Subcutaneous abdominal adipose tissue (tissue), 5 donors: ENCODE measurements around the gene RAB3C.

Source experiments
- H3K27ac ChIP-seq: one replicate; pipeline ENCODE4 v1.7.0; 2013; ENCODE audit warnings: low read depth, mild to moderate bottlenecking, inconsistent platforms, low read length, moderate library complexity
- H3K27me3 ChIP-seq, 5 donors: one replicate each; pipeline ENCODE4 v1.7.0; 2013; ENCODE audit warnings: low read length in 5 of 5, inconsistent platforms in 1 of 5; ENCODE audit not compliant: control insufficient read depth in 5 of 5, insufficient read depth in 4 of 5
- H3K36me3 ChIP-seq, 5 donors: one replicate each; pipeline ENCODE4 v1.7.0; 2013; ENCODE audit warnings: low read length in 5 of 5; ENCODE audit not compliant: control insufficient read depth in 5 of 5, insufficient read depth in 5 of 5
- H3K4me1 ChIP-seq, 5 donors: one replicate each; pipeline ENCODE4 v1.7.0; 2013; ENCODE audit warnings: low read length in 5 of 5, mild to moderate bottlenecking in 3 of 5, moderate library complexity in 1 of 5; ENCODE audit not compliant: control insufficient read depth in 5 of 5, insufficient read depth in 5 of 5
- H3K4me3 ChIP-seq, 5 donors: one replicate each; pipeline ENCODE4 v1.7.0; 2013; ENCODE audit warnings: low read length in 5 of 5, low read depth in 1 of 5
- H3K9ac ChIP-seq, 5 donors: one replicate each; pipeline ENCODE4 v1.7.0; 2013; ENCODE audit warnings: low read length in 5 of 5, mild to moderate bottlenecking in 4 of 5, moderate library complexity in 3 of 5
- H3K9me3 ChIP-seq, 5 donors: one replicate each; pipeline ENCODE4 v1.7.0; 2013; ENCODE audit warnings: low read length in 5 of 5; ENCODE audit not compliant: control insufficient read depth in 5 of 5
- donor health status: healthy.
- donor health status: healthy.
- donor health status: healthy.
- donor health status: healthy.
- donor health status: healthy.

RAB3C gene

GRCh38 chr5:58825899-58826298 is 243.0 kb downstream of the RAB3C start:
- Histone ChIP-seq H3K27me3 (no peaks in the 10 kb centered on the region), H3K36me3 (no peaks in the 10 kb centered on the region), H3K9ac (no peak overlapping the region), H3K9me3 (no peaks in the 10 kb centered on the region), H3K4me1 (no peaks in the 10 kb centered on the region), H3K4me3 (no peak overlapping the region), H3K27ac (no peak overlapping the region)

- Histone ChIP-seq H3K36me3 (no peaks in the 10 kb centered on the region), H3K9me3 (no peaks in the 10 kb centered on the region), H3K27me3 (no peaks in the 10 kb centered on the region), H3K27ac (no peak overlapping the region), H3K4me1 (no peaks in the 10 kb centered on the region), H3K4me3 (no peak overlapping the region), H3K9ac (no peak overlapping the region)
Observed at GRCh38 chr5:58827463-58827862, 244.6 kb downstream of the RAB3C start.

GRCh38 chr5:58828258-58828657 is 245.4 kb downstream of the RAB3C start:
- Histone ChIP-seq H3K9ac (no peak overlapping the region), H3K4me3 (no peak overlapping the region), H3K9me3 (no peaks in the 10 kb centered on the region), H3K27ac (no peak overlapping the region), H3K36me3 (no peaks in the 10 kb centered on the region), H3K27me3 (no peaks in the 10 kb centered on the region), H3K4me1 (no peaks in the 10 kb centered on the region)

GRCh38 chr5:58834242-58835225 is 251.7 kb downstream of the RAB3C start:
- H3K9me3 ChIP-seq = peaks cover 0 to 5% (median 2%) of the 10 kb centered on the region in 5 donors

GRCh38 chr5:58836351-58836750 is 253.5 kb downstream of the RAB3C start:
- H3K9ac ChIP-seq = no peak overlapping the region
- no peaks in the 10 kb centered on the region for H3K36me3 ChIP-seq
- no peaks in the 10 kb centered on the region for H3K4me1 ChIP-seq
- H3K27me3 ChIP-seq = peaks cover 0 to 7% (median 0%) of the 10 kb centered on the region in 5 donors
- no peak overlapping the region for H3K4me3 ChIP-seq
- H3K9me3 ChIP-seq = peaks cover 0 to 12% (median 7%) of the 10 kb centered on the region in 5 donors
- H3K27ac ChIP-seq = no peak overlapping the region

More at GRCh38 chr5:58834242-58835225, 251.7 kb downstream of the RAB3C start:
- Histone ChIP-seq H3K27me3 (no peaks in the 10 kb centered on the region), H3K27ac (no peak overlapping the region), H3K36me3 (no peaks in the 10 kb centered on the region), H3K9ac (no peak overlapping the region), H3K4me3 (no peak overlapping the region), H3K4me1 (no peaks in the 10 kb centered on the region)

- Histone ChIP-seq H3K9me3 (peaks cover 0 to 12% (median 7%) of the 10 kb centered on the region in 5 donors), H3K27ac (no peak overlapping the region), H3K36me3 (no peaks in the 10 kb centered on the region), H3K4me1 (no peaks in the 10 kb centered on the region), H3K9ac (no peak overlapping the region), H3K27me3 (peaks cover 0 to 8% (median 0%) of the 10 kb centered on the region in 5 donors), H3K4me3 (no peak overlapping the region)
Observed at GRCh38 chr5:58838729-58839128, 255.9 kb downstream of the RAB3C start.

- Histone ChIP-seq H3K27ac (no peak overlapping the region), H3K4me1 (no peaks in the 10 kb centered on the region), H3K36me3 (no peaks in the 10 kb centered on the region), H3K4me3 (no peak overlapping the region), H3K27me3 (peaks cover 0 to 8% (median 0%) of the 10 kb centered on the region in 5 donors), H3K9ac (no peak overlapping the region), H3K9me3 (peaks cover 0 to 10% (median 7%) of the 10 kb centered on the region in 5 donors)
Observed at GRCh38 chr5:58842852-58843251, 260.0 kb downstream of the RAB3C start.

- Histone ChIP-seq H3K4me1 (no peaks in the 10 kb centered on the region), H3K27me3 (peaks cover 0 to 8% (median 0%) of the 10 kb centered on the region in 5 donors)
Observed at GRCh38 chr5:58844395-58844794, 261.5 kb downstream of the RAB3C start.

GRCh38 chr5:58847041-58847440 is 264.2 kb downstream of the RAB3C start:
- Histone ChIP-seq H3K4me3 (no peak overlapping the region), H3K27ac (no peak overlapping the region), H3K9ac (no peak overlapping the region), H3K4me1 (no peaks in the 10 kb centered on the region), H3K27me3 (peaks cover 0 to 4% (median 0%) of the 10 kb centered on the region in 5 donors), H3K9me3 (no peaks in the 10 kb centered on the region), H3K36me3 (no peaks in the 10 kb centered on the region)

More at GRCh38 chr5:58844395-58844794, 261.5 kb downstream of the RAB3C start:
- Histone ChIP-seq H3K36me3 (no peaks in the 10 kb centered on the region), H3K9me3 (peaks cover 0 to 10% (median 4%) of the 10 kb centered on the region in 5 donors), H3K4me3 (no peak overlapping the region), H3K27ac (no peak overlapping the region), H3K9ac (no peak overlapping the region)

- no peaks in the 10 kb centered on the region for H3K4me1 ChIP-seq
- H3K36me3 ChIP-seq = no peaks in the 10 kb centered on the region
- no peak overlapping the region for H3K9ac ChIP-seq
- no peak overlapping the region for H3K4me3 ChIP-seq
- no peaks in the 10 kb centered on the region for H3K9me3 ChIP-seq
- no peak overlapping the region for H3K27ac ChIP-seq
- peaks cover 0 to 4% (median 0%) of the 10 kb centered on the region in 5 donors for H3K27me3 ChIP-seq
Observed at GRCh38 chr5:58849223-58849622, 266.3 kb downstream of the RAB3C start.
